Tongue (tissue), 2 donors: ENCODE data around the gene PLEKHG2. TPM values are rescaled to one million over a fixed set of nuclear protein-coding genes. Genes with fewer than 3 reads are reported as not detected.

Source experiments
- DNase-seq: peaks from one replicate; pipeline ENCODE4 v3.0.0-alpha.2; 2015
- total RNA-seq: library from RNA; depleted of rRNA; stranded (reverse); fragments of >200 nt; gene quantifications from one replicate; pipeline ENCODE4 v1.2.3, GENCODE V29; 2014

The PLEKHG2 gene
- total RNA-seq, 1 donor from 2014 or later, result 20.9 TPM

DNA sequence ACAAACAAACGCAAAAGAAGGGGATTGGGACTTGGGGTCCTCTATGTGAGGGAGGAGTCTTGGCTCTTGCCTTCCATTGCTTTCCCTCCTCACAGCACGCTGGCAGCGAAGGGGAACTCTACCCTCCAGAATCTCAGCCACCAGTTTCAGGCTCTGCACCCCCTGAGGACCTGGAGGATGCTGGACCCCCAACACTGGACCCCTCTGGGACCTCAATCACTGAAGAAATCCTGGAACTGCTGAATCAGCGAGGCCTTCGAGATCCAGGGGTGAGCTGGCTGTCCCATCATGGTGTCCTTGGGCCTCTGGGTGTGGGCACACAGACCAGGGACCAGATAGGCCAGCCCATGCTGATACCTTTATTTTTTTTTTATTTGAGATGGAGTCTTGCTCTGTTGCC lies 9.6 kb downstream of the PLEKHG2 start:
- no peak for DNase-seq

DNA sequence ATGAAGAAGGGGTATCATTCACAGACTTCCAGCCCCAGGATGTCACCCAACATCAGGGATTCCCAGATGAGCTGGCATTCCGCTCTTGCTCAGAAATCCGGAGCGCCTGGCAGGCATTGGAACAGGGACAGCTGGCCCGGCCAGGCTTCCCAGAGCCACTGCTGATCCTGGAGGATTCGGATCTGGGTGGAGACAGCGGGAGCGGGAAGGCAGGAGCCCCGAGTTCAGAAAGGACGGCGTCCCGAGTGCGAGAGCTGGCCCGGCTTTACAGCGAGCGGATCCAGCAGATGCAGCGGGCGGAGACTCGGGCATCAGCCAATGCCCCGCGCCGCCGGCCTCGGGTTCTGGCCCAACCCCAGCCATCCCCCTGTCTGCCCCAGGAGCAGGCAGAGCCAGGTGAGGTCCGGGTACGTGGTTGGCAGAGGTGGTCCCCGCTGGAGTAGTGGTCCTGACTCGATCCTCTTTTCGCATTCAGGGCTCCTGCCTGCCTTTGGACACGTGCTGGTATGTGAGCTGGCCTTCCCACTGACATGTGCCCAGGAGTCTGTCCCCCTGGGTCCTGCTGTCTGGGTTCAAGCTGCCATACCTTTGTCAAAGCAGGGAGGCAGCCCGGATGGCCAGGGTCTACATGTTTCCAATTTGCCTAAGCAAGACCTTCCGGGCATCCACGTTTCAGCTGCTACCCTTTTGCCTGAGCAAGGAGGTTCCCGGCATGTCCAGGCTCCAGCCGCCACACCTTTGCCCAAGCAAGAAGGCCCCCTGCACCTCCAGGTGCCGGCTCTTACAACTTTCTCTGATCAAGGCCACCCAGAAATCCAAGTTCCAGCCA lies 11.0 kb downstream of the PLEKHG2 start:
- DNase-seq, result no peak

- no peak for DNase-seq
Measured at GRCh38 chr19:39424934-39425333, 12.5 kb downstream of the PLEKHG2 start.

DNA sequence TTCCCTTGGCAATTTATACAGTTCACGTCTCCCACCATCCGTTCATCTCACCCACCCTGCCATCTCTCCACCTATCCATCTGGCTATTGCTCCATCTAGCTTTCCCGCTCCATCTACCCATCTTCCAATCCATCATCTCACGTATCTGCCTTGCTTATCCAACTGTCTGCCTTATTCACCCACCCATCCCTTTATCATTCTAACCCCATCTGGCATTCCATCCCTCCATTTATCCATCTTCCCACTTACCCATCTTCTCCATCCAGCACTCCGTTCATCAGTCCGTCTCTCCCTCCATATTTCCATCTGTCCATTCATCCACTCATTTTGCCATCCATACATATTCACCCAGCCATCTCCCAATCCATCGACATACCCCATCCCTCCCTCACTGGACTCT lies 13.3 kb downstream of the PLEKHG2 start:
- no peak for DNase-seq

DNA sequence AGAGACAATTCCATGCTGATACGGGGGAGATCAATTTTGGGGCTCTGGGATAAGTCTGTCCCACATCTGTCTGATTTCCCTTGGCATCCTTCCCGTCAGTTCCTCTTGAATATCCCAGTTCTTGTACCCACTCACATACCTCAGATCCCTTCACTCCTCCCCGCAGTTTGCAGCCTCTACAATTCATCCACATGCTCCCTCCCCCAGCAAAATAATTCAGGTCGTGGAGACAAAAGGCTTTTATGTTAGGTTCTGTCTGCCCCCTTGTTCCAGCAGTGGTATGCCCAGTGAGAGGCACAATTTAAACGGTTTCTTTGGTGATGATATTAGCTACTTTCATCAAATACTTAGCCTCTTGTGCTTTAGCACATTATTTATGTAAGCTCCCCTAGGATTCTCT lies 13.7 kb downstream of the PLEKHG2 start:
- DNase-seq, result no peak

- no peak for DNase-seq
Measured at GRCh38 chr19:39427707-39428106, 15.2 kb downstream of the PLEKHG2 start.

DNA sequence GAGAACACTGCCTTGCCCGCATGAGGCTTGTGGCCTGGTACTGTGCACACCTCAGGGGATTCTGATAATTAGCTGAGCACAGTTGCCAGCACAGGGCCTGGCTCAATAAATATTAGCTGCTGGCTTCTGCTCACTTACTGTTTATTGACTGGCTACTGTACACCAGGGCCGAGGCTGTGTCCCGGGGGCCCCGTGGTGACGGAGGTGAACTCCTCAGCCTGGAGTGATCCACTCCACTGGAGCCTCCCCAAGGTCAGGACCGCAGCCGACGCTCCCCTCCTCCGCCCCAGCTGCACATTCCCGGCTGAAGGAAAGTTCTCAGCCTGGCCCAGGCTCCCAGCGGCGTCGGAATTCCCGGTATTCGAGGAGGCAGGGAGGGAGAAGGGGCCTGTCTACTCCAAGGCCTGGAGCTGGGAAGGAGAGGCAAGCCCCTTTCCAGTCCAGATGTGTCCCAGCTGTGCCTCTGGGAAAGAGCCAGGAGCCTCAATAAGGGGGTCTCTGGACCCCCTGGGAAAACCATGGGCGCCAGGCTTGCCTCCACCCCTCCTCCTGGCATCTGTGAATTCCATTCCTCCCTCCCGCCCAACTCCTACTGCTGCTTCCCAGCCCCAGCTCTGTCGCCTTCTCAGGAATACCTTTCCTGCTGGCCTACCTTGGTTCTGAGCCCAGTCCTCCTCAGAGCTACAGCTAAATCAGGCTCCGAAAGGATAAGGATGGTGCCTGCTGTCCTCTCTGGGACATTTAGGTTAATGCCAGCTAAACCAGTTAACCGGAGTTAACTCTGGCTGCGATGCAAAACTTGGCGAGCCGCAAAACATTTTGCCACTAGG lies 16.0 kb downstream of the PLEKHG2 start:
- peak; percentile 94 for DNase-seq

DNA sequence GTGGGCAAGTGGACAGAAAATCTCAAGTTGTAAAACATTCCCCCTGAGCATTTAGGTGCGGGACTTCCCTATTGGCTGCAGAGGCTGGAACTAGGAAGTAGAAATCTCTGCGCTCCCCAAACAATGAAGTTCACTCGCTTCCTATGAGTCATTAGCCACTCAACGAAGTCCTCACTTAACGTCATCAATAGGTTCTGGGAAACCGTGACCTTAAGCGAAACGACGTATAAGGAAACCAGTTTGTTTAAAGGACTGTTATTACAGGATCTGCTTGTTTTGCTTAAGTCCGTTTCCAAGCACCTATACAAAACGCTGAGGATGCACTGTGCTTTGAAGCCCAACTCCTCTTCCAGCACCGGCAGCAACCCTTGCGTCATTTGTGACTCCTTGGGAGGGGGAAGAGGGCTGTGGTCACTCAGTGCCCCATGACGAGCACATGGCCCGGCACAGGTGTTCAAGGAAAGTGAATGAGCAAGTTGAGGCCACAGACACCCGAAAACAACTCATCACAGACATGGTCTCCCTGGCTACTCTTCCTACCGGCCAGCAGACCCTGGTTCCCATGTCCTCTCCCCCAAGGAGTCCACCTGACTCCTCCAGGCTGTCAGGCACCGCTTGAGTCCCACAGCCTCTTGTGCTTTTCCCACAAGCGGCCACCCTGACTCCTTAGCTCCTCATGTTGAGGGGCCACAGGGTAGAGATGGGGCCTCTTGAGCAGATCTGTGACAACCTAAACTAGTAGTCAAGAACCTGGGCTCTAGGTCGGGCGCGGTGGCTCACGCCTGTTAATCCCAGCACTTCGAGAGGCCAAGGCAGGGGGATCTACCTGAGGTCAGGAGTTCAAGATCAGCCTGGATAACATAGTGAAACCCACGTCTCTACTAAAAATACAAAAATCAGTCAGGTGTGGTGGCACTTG lies 18.5 kb downstream of the PLEKHG2 start:
- no peak for DNase-seq

GRCh38 chr19:39432677-39433025 lies 20.2 kb downstream of the PLEKHG2 start:
- no peak for DNase-seq

DNA sequence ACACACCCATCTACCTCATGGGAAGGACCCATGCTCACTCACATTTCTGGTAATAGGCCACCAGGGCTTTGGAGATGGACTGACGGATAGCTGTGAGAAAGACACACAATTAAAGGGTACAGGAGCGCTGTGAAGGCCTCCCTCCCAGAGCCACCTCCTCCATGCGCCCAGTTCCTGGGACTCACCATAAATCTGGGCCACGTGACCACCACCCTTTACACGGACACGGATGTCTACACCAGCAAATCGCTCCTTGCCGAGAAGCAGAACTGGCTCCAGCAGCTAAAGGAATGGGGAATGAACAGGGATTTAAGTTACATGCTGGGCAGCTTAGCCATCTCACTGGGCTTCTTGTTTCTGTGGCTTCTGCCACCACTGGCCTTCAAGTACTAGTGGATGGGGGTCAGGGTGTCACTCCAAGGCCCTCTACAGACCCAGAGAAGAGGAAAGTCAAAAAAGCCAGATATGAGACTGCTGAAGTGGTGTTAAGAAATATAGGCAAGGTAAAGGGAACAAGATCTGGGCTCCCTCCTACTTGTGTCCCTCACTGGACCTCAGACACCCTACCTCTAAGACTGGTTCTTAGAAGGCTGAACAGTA lies 21.1 kb downstream of the PLEKHG2 start:
- DNase-seq, result no peak

DNA sequence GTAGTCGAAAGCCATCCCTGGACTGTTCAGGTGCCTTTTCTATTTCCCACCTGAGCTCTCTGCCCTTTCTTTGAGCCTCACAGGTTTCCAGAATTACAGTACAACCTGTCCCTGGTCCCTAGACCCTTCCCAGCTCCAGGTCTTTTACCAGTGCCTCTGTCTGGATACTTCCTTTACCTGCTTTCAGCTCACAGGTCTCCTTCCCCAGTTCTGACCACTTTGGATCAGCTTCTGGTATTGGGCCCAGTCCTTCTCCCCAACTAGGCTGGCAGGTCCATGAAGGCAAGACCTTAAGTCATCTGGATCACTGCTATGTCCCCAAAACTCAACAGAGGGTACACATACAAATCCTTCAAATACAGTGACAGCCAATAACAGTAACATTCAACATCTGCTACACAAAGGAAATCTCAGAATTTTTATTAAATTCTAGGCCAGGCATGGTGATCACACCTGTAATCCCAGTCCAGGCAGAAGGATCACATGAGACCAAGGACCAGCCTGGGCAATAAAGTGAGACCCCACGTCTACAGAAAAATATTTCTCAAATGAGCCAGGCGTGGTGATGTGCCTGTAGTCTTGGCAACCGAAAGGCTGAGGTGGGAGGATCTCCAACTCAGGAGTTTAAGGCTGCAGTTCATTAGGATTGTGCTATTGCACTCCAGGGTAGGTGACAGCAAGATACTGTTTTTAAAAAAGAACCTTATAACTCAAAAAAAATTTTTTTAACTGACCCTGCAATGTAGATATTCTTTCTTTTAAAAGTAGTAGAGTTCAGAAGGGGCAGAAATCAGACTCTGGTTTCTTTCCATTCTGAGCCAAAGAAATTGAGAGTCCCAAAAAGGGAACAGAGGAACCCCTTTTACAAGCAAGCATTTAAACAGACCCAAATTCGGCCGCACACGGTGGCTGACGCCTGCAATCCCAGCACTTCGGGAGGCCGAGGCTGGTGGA lies 21.9 kb downstream of the PLEKHG2 start:
- DNase-seq, result no peak

- peak; percentile 99 for DNase-seq
Measured at GRCh38 chr19:39435499-39436349, 23.3 kb downstream of the PLEKHG2 start, which contains the start of gene RPS16. TSS of gene RPS16 (minus strand) at chr19:39435949. CDS start at chr19:39435895, 54 bp downstream.

DNA sequence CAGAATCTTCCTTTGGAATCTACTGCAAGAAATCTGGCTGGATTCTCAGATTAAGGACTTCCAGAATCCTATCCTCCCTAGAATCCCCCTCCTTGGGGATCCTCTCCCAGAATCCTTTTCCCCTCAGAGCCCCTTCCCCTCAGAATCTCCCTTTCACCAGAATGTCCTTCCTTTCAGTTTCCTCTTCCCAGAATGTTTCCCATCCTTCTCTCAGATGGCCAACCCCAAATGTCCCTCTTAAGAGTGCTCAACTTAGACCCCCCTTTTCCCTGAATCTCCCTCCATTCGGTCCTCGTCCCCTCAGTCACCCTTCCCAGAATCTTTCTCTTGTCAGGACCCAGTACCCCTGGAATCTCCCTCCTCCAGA lies 23.9 kb downstream of the PLEKHG2 start:
- no peak for DNase-seq

DNA sequence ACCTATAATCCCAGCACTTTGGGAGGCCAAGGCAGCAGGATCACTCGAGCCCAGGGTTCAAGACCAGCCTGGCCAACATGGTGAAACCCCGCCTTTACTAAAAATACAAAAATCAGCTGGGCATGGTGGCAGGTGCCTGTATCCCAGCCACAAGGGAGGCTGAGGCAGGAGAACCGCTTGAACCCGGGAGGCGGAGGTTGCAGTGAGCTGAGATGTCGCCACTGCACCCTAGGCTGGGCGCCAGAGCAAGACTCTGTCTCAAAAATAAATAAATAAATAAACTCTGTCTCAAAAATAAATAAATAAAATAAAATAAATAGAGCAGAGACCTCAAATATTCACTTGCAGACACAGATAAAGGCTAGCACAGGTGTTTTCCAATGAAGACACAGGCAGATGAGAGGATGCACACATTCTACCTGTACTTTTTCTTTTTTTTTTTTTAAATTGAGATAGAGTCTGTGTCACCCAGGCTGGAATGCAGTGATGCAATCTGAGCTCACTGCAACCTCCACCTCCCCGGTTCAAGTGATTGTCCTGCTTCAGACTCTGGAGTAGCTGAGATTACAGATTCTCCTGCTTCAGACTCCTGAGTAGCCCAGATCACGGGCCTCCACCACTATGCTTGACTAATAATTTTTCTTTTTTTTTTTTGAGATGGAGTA lies 25.9 kb downstream of the PLEKHG2 start:
- DNase-seq, result no peak

DNA sequence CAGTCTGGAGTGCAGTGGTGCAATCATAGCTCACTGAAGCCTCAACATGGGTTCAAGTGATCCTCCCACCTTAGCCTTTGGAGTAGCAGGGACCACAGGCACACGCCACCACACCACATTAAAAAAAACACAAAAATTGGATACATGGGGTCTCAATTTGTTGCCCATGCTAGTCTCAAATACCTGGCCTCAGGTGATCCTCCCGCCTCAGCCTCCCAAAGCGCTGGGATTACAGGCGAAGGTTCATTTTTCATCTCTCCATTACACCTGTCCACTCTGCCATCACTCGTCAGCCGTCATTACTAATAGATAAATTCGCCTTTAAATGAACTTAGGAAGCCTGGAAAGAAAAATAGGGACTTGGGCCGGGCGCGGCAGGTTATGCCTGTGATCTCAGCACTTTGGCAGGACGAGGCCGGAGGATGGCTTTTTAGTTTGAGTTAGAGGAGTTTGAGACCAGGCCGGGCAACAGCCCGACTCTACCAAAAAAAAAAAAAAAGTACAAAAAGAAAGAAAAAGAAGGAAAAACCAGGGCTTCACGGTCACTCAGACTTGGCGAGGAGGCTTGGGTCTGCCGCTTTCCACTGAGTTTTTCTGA lies 32.2 kb downstream of the PLEKHG2 start:
- no peak for DNase-seq

DNA sequence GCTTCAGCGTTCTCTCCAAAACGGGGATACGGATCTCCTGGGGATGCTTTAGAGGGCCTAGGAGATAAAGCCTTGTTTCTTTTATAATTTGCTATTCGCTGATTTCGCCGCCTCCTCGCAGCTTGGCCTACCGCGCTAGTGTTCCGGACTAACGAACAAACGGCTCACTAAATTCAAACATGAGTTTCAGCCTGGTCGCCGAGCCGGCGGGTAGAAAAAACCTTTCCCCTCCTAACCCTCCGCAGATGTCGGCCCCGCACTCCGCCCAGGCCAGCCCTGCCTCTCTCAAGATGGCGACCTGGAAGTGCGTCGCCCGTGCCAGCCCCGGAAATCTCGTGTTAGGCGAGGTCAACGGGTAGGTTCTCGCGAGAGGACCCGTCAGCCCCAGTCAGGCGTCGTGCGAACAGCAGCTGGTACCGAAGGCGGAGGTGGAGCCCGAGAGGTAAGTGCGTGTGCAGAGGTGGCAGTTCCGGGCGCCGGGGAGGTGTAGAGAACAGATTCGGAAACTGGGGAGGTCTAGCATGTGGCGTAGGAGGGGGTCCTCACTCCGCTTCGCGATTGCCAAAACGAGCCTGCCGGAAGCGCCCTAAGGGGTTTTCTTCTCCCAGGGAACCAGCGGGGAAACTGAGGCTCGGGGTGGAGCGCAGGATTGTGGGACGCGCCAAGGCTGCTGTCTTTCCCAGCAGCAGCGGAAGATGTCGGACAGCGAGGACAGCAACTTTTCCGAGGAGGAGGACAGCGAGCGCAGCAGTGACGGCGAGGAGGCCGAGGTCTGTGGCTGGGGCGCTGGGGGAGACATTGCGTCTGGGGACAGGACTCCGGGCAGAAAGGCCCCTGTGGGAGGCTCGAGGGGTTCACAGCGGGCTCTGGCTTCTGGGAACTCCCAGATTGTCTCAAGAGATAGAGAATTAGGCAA lies 33.0 kb downstream of the PLEKHG2 start, which contains the start of gene SUPT5H:
TSS of gene SUPT5H (plus strand) at position 387 of the 916 bp plus-strand sequence. CDS start at position 696, 309 bp downstream.
- peak; percentile 99 for DNase-seq

- DNase-seq, result no peak
Measured at GRCh38 chr19:39446365-39447084, 34.1 kb downstream of the PLEKHG2 start.
